ENCODE measurements around the gene RFT1. TPM values are rescaled to one million over a fixed set of nuclear protein-coding genes. Genes with fewer than 3 reads are reported as not detected.

Gene RFT1
- total RNA-seq, 1 experiment from 2014 or later, result 33.6 TPM

DNA sequence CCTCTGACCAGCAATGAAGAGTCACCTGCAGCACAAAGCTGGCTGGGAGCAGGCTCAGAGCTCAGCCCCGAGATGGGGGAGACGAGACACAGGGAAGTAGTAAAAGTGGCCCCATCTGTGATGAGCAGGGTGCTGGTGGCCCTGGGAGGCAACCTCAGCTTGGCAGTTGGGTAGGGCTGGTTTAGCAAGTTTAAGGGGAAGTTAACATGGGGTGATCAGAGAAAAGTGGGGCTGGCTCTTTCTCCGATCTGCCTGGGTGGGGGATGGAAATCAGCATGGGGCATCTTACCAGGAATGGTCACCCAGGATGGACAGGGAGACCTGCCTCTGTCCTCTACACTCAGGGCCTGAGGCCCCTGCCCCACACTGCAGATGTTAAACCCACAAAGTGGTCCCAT, 54.5 kb downstream of the RFT1 start:
- TF ChIP-seq YY1 (IDR thresholded peaks at IDR 0.05; ENCODE audit: extremely low read depth, insufficient replicate concordance, low read depth, low read length), result no peak
- TF ChIP-seq RAD21 (IDR thresholded peaks at IDR 0.05; ENCODE audit: low read depth), result no peak
- no peak for TF ChIP-seq EGR1 (IDR thresholded peaks at IDR 0.05; ENCODE audit: low read depth)
- no peak for TF ChIP-seq TCF7L2 (IDR thresholded peaks at IDR 0.05; ENCODE audit: borderline replicate concordance, extremely low read depth, insufficient read depth, insufficient read length)
- TF ChIP-seq, protein P1, sequence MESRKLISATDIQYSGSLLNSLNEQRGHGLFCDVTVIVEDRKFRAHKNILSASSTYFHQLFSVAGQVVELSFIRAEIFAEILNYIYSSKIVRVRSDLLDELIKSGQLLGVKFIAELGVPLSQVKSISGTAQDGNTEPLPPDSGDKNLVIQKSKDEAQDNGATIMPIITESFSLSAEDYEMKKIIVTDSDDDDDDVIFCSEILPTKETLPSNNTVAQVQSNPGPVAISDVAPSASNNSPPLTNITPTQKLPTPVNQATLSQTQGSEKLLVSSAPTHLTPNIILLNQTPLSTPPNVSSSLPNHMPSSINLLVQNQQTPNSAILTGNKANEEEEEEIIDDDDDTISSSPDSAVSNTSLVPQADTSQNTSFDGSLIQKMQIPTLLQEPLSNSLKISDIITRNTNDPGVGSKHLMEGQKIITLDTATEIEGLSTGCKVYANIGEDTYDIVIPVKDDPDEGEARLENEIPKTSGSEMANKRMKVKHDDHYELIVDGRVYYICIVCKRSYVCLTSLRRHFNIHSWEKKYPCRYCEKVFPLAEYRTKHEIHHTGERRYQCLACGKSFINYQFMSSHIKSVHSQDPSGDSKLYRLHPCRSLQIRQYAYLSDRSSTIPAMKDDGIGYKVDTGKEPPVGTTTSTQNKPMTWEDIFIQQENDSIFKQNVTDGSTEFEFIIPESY (IDR thresholded peaks at IDR 0.05; ENCODE audit: extremely low read depth, insufficient replicate concordance, low read length), result no peak
- TF ChIP-seq CBX3 (IDR thresholded peaks at IDR 0.05; ENCODE audit: low read depth), result no peak
- no peak for TF ChIP-seq EZH2 (IDR thresholded peaks at IDR 0.05)
- no peak for TF ChIP-seq ZFX (IDR thresholded peaks at IDR 0.05)
- TF ChIP-seq SIN3A (IDR thresholded peaks at IDR 0.05; ENCODE audit: low read depth), result no peak
- no peak for TF ChIP-seq FOSL1 (IDR thresholded peaks at IDR 0.05; ENCODE audit: low read depth)
- TF ChIP-seq, protein P2, sequence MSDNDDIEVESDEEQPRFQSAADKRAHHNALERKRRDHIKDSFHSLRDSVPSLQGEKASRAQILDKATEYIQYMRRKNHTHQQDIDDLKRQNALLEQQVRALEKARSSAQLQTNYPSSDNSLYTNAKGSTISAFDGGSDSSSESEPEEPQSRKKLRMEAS (IDR thresholded peaks at IDR 0.05), result no peak
- TF ChIP-seq SRF (IDR thresholded peaks at IDR 0.05; ENCODE audit: low read depth), result no peak
- Histone ChIP-seq H3K27me3 (ENCODE audit: insufficient read depth, low read length) (no peaks in the 10 kb centered on the region), H3K4me2 (ENCODE audit: low read length) (no peak overlapping the region), H2AFZ (ENCODE audit: low read depth, low read length, poor library complexity, severe bottlenecking) (no peak overlapping the region), H3K9me3 (ENCODE audit: control insufficient read depth in 1 of 2, insufficient read depth in 1 of 2, low read depth in 1 of 2, low read length in 2 of 2) (no peaks in the 10 kb centered on the region), H3K4me1 (ENCODE audit: control insufficient read depth in 1 of 2, insufficient read depth in 2 of 2, low read length in 2 of 2) (peaks cover 6 to 16% of the 10 kb centered on the region in 2 experiments; a peak in 3 of 4 replicates), H3K9me2 (ENCODE audit: insufficient read depth) (no peaks in the 10 kb centered on the region), H3K36me3 (ENCODE audit: control insufficient read depth in 1 of 2, insufficient read depth in 2 of 2, low read length in 2 of 2) (no peaks in the 10 kb centered on the region), H3K9ac (ENCODE audit: low read length) (no peak overlapping the region), H3K27ac (ENCODE audit: low read depth, low read length) (no peak overlapping the region), H4K20me1 (ENCODE audit: insufficient read depth) (no peaks in the 10 kb centered on the region), H3K79me2 (ENCODE audit: insufficient read depth, low read length) (no peaks in the 10 kb centered on the region), H3K4me3 (replicated peaks in 1 of 2; ENCODE audit: low read depth in 1 of 2, low read length in 2 of 2) (no peak overlapping the region)
- ChIA-PET POLR2A (no interaction called here), CTCF (no interaction called here), RAD21 (ENCODE audit: low non-redundant PET in 1 of 2, low total read pairs in 2 of 2, uncharacterized antibody in 2 of 2, unreplicated experiment in 2 of 2) (no interaction called here)
- DNase-seq (ENCODE audit: low read depth, low spot score) (no peak), ATAC-seq (no peak)
- BruUV-seq (replicated peaks), result no TSS peak
- intact Hi-C loops (cut with micrococcal nuclease), result loop anchor here (10.0 kb wide), 2 partner anchors 141 to 601 kb away; no protein-coding TSS in a partner anchor
